GM23338 (cell line): ENCODE data around the gene FHIT.

Experiments
- CREB1 ChIP-seq: fragments of 250-450 bp; sonication (Bioruptor Pico); IDR thresholded peaks from 2 replicates; pipeline ENCODE4 v1.5.0; 2020; ENCODE audit warnings: low read depth, mild to moderate bottlenecking, moderate library complexity
- EZH2 ChIP-seq: fragments of 200-600 bp; sonication (generic); IDR thresholded peaks from one replicate; pipeline ENCODE4 v1.8.0; 2017; ENCODE audit warnings: antibody characterized with exemption, mild to moderate bottlenecking, low read depth; ENCODE audit not compliant: unreplicated experiment
- EZH2phosphoT487 ChIP-seq: fragments of 200-600 bp; sonication (generic); IDR thresholded peaks from one replicate; pipeline ENCODE4 v1.8.1; 2018; ENCODE audit warnings: antibody characterized with exemption; ENCODE audit not compliant: unreplicated experiment
- JUNB ChIP-seq: IDR thresholded peaks from one replicate; pipeline ENCODE4 v1.6.1; 2016; ENCODE audit warnings: antibody characterized with exemption; ENCODE audit not compliant: unreplicated experiment
- NANOG ChIP-seq: IDR thresholded peaks from 2 replicates; pipeline ENCODE4 v1.6.1; 2016; ENCODE audit warnings: antibody characterized with exemption, borderline replicate concordance
- POLR2AphosphoS5 ChIP-seq: IDR thresholded peaks from 2 replicates; pipeline ENCODE4 v1.6.1; 2016; ENCODE audit warnings: antibody characterized with exemption, low read depth
- ZNF114 ChIP-seq: fragments of 250-450 bp; sonication (Bioruptor Pico); IDR thresholded peaks from 2 replicates; pipeline ENCODE4 v1.5.0; 2020; ENCODE audit warnings: mild to moderate bottlenecking, moderate library complexity
- ZNF331 ChIP-seq: fragments of 250-450 bp; sonication (Bioruptor Pico); IDR thresholded peaks from 2 replicates; pipeline ENCODE4 v1.5.0; 2020; ENCODE audit warnings: low read depth, mild to moderate bottlenecking, moderate library complexity
- TF ChIP-seq, protein P1 (sequence below), 2 experiments: fragments of 200-600 bp in 1 of 2; sonication (generic) in 1 of 2; conservative IDR thresholded peaks; 2 replicates each; pipeline versions ENCODE4 v1.5.1 to v1.6.1; 2016 to 2017; ENCODE audit warnings: antibody characterized with exemption in 2 of 2, low read depth in 2 of 2, mild to moderate bottlenecking in 2 of 2, moderate library complexity in 1 of 2
- TF ChIP-seq, protein P2 (sequence below): IDR thresholded peaks from one replicate; pipeline ENCODE4 v1.6.1; 2018; ENCODE audit warnings: antibody characterized with exemption; ENCODE audit not compliant: unreplicated experiment
- TF ChIP-seq, protein P3 (sequence below): IDR thresholded peaks from 2 replicates; pipeline ENCODE4 v1.6.1; 2016; ENCODE audit warnings: antibody characterized with exemption

GRCh38 chr3:60884005-60884404 lies 367.2 kb downstream of the FHIT start:
- TF ChIP-seq, protein P1, sequence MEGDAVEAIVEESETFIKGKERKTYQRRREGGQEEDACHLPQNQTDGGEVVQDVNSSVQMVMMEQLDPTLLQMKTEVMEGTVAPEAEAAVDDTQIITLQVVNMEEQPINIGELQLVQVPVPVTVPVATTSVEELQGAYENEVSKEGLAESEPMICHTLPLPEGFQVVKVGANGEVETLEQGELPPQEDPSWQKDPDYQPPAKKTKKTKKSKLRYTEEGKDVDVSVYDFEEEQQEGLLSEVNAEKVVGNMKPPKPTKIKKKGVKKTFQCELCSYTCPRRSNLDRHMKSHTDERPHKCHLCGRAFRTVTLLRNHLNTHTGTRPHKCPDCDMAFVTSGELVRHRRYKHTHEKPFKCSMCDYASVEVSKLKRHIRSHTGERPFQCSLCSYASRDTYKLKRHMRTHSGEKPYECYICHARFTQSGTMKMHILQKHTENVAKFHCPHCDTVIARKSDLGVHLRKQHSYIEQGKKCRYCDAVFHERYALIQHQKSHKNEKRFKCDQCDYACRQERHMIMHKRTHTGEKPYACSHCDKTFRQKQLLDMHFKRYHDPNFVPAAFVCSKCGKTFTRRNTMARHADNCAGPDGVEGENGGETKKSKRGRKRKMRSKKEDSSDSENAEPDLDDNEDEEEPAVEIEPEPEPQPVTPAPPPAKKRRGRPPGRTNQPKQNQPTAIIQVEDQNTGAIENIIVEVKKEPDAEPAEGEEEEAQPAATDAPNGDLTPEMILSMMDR (conservative IDR thresholded peaks at IDR 0.05; ENCODE audit: low read depth in 2 of 2): no peak
- TF ChIP-seq EZH2phosphoT487 (no peak), POLR2AphosphoS5 (no peak), EZH2 (no peak), CREB1 (no peak), ZNF331 (CRISPR knock-in tag) (no peak), NANOG (no peak), JUNB (no peak), ZNF114 (no peak)
- TF ChIP-seq, protein P2, sequence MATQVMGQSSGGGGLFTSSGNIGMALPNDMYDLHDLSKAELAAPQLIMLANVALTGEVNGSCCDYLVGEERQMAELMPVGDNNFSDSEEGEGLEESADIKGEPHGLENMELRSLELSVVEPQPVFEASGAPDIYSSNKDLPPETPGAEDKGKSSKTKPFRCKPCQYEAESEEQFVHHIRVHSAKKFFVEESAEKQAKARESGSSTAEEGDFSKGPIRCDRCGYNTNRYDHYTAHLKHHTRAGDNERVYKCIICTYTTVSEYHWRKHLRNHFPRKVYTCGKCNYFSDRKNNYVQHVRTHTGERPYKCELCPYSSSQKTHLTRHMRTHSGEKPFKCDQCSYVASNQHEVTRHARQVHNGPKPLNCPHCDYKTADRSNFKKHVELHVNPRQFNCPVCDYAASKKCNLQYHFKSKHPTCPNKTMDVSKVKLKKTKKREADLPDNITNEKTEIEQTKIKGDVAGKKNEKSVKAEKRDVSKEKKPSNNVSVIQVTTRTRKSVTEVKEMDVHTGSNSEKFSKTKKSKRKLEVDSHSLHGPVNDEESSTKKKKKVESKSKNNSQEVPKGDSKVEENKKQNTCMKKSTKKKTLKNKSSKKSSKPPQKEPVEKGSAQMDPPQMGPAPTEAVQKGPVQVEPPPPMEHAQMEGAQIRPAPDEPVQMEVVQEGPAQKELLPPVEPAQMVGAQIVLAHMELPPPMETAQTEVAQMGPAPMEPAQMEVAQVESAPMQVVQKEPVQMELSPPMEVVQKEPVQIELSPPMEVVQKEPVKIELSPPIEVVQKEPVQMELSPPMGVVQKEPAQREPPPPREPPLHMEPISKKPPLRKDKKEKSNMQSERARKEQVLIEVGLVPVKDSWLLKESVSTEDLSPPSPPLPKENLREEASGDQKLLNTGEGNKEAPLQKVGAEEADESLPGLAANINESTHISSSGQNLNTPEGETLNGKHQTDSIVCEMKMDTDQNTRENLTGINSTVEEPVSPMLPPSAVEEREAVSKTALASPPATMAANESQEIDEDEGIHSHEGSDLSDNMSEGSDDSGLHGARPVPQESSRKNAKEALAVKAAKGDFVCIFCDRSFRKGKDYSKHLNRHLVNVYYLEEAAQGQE: no peak
- TF ChIP-seq, protein P3, sequence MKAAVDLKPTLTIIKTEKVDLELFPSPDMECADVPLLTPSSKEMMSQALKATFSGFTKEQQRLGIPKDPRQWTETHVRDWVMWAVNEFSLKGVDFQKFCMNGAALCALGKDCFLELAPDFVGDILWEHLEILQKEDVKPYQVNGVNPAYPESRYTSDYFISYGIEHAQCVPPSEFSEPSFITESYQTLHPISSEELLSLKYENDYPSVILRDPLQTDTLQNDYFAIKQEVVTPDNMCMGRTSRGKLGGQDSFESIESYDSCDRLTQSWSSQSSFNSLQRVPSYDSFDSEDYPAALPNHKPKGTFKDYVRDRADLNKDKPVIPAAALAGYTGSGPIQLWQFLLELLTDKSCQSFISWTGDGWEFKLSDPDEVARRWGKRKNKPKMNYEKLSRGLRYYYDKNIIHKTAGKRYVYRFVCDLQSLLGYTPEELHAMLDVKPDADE: no peak
